ENCODE results near the gene MMP20. TPM values are rescaled to one million over a fixed set of nuclear protein-coding genes. Genes with fewer than 3 reads are reported as not detected.

The MMP20 gene
- total RNA-seq, 3 donors from 2014 or later: 0.59 TPM; not detected in 2

DNA sequence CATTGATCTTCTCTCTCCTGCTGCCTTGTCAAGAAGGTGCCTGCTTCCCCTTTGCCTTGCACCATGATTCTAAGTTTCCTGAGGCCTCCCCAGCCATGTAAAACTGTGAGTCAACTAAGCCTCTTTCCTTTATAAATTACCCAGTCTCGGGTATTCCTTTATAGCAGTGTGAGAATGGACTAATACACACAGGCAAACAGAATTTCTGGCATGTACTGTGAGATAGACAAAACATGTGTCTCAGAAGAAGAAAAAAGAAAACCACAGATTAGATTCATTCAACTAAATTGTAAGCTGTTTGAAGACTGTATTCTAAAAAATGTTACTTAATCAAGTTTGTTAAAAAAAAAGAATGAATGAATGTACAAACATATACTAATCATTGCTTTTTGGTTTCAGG is 1.5 kb upstream of the MMP20 start:
- DNase-seq (ENCODE audit: low spot score in 2 of 2): no peak
- intact Hi-C loops (cut with DNase I; ENCODE audit: low total_unique reads): no loop called here

DNA sequence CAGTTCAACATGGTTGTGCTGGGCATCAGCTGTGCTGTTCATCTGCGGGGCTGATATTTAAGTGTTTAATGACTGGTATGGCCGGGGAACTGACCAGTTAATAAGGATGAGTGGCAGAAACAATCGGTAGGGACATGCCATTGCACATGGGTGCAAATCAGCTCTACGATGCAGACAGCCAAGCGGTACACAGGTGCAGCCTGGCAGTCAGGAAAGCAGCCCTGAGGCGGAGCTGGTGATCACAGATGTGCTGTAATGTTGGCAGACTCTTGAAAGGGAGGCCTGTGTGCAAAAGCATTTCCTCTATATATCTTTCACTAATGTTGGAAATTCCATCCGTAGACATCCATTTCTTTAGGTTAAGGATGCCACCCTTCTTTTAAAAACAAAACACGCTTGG is 1.1 kb downstream of the MMP20 start:
- TF ChIP-seq, protein P1, sequence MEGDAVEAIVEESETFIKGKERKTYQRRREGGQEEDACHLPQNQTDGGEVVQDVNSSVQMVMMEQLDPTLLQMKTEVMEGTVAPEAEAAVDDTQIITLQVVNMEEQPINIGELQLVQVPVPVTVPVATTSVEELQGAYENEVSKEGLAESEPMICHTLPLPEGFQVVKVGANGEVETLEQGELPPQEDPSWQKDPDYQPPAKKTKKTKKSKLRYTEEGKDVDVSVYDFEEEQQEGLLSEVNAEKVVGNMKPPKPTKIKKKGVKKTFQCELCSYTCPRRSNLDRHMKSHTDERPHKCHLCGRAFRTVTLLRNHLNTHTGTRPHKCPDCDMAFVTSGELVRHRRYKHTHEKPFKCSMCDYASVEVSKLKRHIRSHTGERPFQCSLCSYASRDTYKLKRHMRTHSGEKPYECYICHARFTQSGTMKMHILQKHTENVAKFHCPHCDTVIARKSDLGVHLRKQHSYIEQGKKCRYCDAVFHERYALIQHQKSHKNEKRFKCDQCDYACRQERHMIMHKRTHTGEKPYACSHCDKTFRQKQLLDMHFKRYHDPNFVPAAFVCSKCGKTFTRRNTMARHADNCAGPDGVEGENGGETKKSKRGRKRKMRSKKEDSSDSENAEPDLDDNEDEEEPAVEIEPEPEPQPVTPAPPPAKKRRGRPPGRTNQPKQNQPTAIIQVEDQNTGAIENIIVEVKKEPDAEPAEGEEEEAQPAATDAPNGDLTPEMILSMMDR (IDR thresholded peaks at IDR 0.05): no peak
- TF ChIP-seq POLR2AphosphoS5 (IDR thresholded peaks at IDR 0.05) (no peak), POLR2A (IDR thresholded peaks at IDR 0.05) (no peak)
- Histone ChIP-seq H3K27me3 (no peaks in the 10 kb centered on the region), H3K4me3 (no peak overlapping the region), H3K4me1 (no peaks in the 10 kb centered on the region), H3K27ac (no peak overlapping the region), H3K9me3 (no peaks in the 10 kb centered on the region), H3K36me3 (no peaks in the 10 kb centered on the region)
- intact Hi-C loops (cut with DNase I; ENCODE audit: low total_unique reads): no loop called here
- no peak for DNase-seq (ENCODE audit: low spot score in 2 of 2)

More for the DNA sequence above, 1.5 kb upstream of the MMP20 start:
- no peak overlapping the region for H3K27ac ChIP-seq
- no peaks in the 10 kb centered on the region for H3K27me3 ChIP-seq
- H3K9me3 ChIP-seq: no peaks in the 10 kb centered on the region
- H3K4me3 ChIP-seq: no peak overlapping the region
- TF ChIP-seq, protein P1 (IDR thresholded peaks at IDR 0.05): no peak
- no peak for TF ChIP-seq POLR2A (IDR thresholded peaks at IDR 0.05)
- no peak for TF ChIP-seq POLR2AphosphoS5 (IDR thresholded peaks at IDR 0.05)
- H3K36me3 ChIP-seq: no peaks in the 10 kb centered on the region
- no peaks in the 10 kb centered on the region for H3K4me1 ChIP-seq

DNA sequence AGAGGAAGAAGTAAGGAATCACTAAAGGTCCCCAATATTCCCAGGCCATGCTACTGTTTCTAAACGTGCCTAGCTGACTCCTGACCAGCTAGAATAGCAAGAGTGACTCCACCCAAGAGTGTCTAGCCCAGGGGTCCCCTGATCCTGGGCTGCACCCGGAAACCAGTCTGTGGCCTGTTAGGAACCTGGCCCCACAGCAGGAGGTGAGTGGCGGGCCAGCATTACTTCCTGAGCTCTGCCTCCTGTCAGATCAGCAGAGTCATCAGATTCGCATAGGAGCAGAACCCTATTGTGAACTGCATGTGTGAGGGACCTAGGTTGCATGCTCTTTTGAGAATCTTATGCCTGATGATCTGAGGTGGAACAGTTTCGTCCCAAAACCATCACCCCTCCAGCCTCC is 2.0 kb downstream of the MMP20 start:
- intact Hi-C loops (cut with DNase I; ENCODE audit: low total_unique reads): no loop called here
- Histone ChIP-seq H3K4me3 (no peak overlapping the region), H3K27me3 (no peaks in the 10 kb centered on the region), H3K9me3 (no peaks in the 10 kb centered on the region), H3K4me1 (no peaks in the 10 kb centered on the region), H3K36me3 (no peaks in the 10 kb centered on the region), H3K27ac (no peak overlapping the region)
- no peak for TF ChIP-seq POLR2AphosphoS5 (IDR thresholded peaks at IDR 0.05)
- TF ChIP-seq POLR2A (IDR thresholded peaks at IDR 0.05): no peak
- TF ChIP-seq, protein P1 (IDR thresholded peaks at IDR 0.05): no peak
- no peak for DNase-seq (ENCODE audit: low spot score in 2 of 2)

DNA sequence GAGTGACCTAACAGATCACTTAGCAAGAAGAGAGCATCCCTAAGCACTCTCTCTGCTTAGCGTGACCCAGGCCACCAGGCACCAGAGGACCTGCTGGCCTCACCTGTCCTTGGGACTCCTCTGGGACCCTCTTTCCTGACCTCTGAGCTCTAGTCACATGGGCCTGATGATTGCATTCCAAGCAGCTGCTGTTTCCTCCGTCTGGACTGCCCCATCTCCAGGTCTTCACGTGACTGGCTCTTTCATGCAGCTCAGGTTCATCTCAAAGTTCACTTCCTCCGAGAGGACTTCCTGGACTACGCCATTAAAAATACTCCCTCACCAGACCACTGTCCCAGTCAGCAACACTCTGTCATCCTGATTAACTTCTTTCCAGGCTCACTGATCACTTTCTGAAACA is 2.9 kb downstream of the MMP20 start:
- TF ChIP-seq, protein P1 (IDR thresholded peaks at IDR 0.05): no peak
- TF ChIP-seq POLR2AphosphoS5 (IDR thresholded peaks at IDR 0.05) (no peak), POLR2A (IDR thresholded peaks at IDR 0.05) (no peak)
- no peaks in the 10 kb centered on the region for H3K9me3 ChIP-seq
- intact Hi-C loops (cut with DNase I; ENCODE audit: low total_unique reads): no loop called here
- H3K27ac ChIP-seq: no peak overlapping the region
- no peaks in the 10 kb centered on the region for H3K4me1 ChIP-seq
- no peaks in the 10 kb centered on the region for H3K27me3 ChIP-seq
- no peak for DNase-seq (ENCODE audit: low spot score in 2 of 2)
- H3K4me3 ChIP-seq: no peak overlapping the region
- H3K36me3 ChIP-seq: no peaks in the 10 kb centered on the region

DNA sequence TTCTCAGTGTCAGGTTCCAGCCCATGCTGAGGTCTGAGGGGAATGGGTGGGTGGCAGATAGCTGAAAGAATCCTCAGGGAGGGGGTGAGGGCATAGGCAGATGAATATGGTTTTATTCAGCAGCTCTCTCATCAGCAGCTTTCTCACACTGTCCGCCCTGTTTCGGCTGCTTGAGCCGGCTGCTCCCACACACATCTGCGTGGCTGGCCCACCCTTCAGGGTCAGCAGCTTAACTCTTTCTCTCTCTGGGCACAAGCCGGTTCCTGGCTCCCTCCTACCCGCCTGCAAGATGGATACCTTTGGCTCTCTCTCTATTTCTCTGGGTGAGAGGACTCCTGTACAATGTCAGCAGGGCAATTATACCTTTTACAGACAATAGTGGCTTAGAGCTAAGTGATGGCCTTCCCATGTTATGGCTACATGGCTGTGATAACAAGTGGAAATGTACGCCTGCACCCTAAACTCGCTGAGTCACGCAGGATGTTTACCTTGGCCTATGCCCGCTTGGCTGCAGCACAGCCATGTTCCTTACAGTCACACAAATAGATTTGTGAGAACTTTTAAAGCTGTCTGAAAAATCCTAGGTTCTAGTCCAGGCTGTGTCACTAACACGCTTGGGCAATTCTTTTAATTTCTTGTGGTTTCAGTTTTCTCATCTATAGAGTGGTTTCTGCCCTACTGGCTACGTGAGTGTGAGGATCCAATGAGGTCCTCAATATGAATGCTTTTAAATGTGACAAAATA is 4.1 kb downstream of the MMP20 start:
- intact Hi-C loops (cut with DNase I; ENCODE audit: low total_unique reads): no loop called here
- Histone ChIP-seq H3K4me1 (no peaks in the 10 kb centered on the region), H3K27ac (no peak overlapping the region), H3K9me3 (no peaks in the 10 kb centered on the region), H3K27me3 (no peaks in the 10 kb centered on the region), H3K4me3 (no peak overlapping the region), H3K36me3 (no peaks in the 10 kb centered on the region)
- TF ChIP-seq POLR2AphosphoS5 (IDR thresholded peaks at IDR 0.05) (no peak), POLR2A (IDR thresholded peaks at IDR 0.05) (no peak)
- TF ChIP-seq, protein P1 (IDR thresholded peaks at IDR 0.05): no peak
- DNase-seq (ENCODE audit: low spot score in 2 of 2): no peak
